SK-N-MC (cell line): Measurements from ENCODE around the gene SASH1.

Experiments
- DNase-seq: peaks from one replicate; pipeline ENCODE4 v3.0.0-alpha.2; 2011; ENCODE audit warnings: low read depth, low spot score
- H3K27ac ChIP-seq: fragments of 200-600 bp; sonication (generic); 2 replicates; pipeline ENCODE4 v1.5.1; 2016; ENCODE audit warnings: mixed run types
- H3K36me3 ChIP-seq: fragments of 200-600 bp; sonication (generic); 2 replicates; pipeline ENCODE4 v1.6.1; 2017; ENCODE audit warnings: antibody characterized with exemption, low read length, mixed read lengths; ENCODE audit not compliant: insufficient read depth
- H3K4me3 ChIP-seq: fragments of 200-600 bp; sonication (generic); 2 replicates; pipeline ENCODE4 v1.5.1; 2016
- H3K9ac ChIP-seq: fragments of 200-600 bp; sonication (generic); 2 replicates; pipeline ENCODE4 v1.8.0; 2017; ENCODE audit warnings: mixed run types, mixed read lengths; ENCODE audit not compliant: insufficient read length
- H3K9me3 ChIP-seq: fragments of 200-600 bp; sonication (generic); 2 replicates; pipeline ENCODE4 v1.6.1; 2017; ENCODE audit warnings: low read depth, mild to moderate bottlenecking, antibody characterized with exemption, low read length, moderate library complexity, mixed read lengths
- EZH2 ChIP-seq: fragments of 200-600 bp; sonication (generic); IDR thresholded peaks from one replicate; pipeline ENCODE4 v1.6.1; 2017; ENCODE audit warnings: antibody characterized with exemption
- FOXP2 ChIP-seq: optimal IDR thresholded peaks from 2 replicates; pipeline ENCODE3; 2011; ENCODE audit warnings: mild to moderate bottlenecking, moderate library complexity; ENCODE audit not compliant: insufficient read depth; ENCODE audit errors: extremely low read length, control extremely low read depth
- POLR2AphosphoS5 ChIP-seq: IDR thresholded peaks from 2 replicates; pipeline ENCODE4 v1.6.1; 2012; ENCODE audit warnings: mild to moderate bottlenecking, low read depth, low read length, borderline replicate concordance

Gene SASH1

GRCh38 chr6:148306286-148306685 lies 36.4 kb upstream of the SASH1 start:
- TF ChIP-seq POLR2AphosphoS5 (no peak), EZH2 (no peak), FOXP2 (no peak)
- Histone ChIP-seq H3K27ac (no peak overlapping the region), H3K9ac (no peak overlapping the region), H3K36me3 (no peaks in the 10 kb centered on the region), H3K4me3 (no peak overlapping the region), H3K9me3 (no peaks in the 10 kb centered on the region)
- no peak for DNase-seq

- no peaks in the 10 kb centered on the region for H3K9me3 ChIP-seq
Measured at GRCh38 chr6:148307405-148307804, 35.2 kb upstream of the SASH1 start.

GRCh38 chr6:148309301-148309700 lies 33.3 kb upstream of the SASH1 start:
- H3K9ac ChIP-seq: no peak overlapping the region
- H3K36me3 ChIP-seq: no peaks in the 10 kb centered on the region
- DNase-seq: no peak
- H3K4me3 ChIP-seq: no peak overlapping the region
- H3K27ac ChIP-seq: no peak overlapping the region
- no peak for TF ChIP-seq FOXP2
- TF ChIP-seq POLR2AphosphoS5: no peak
- no peak for TF ChIP-seq EZH2
- H3K9me3 ChIP-seq: no peaks in the 10 kb centered on the region

More at GRCh38 chr6:148307405-148307804, 35.2 kb upstream of the SASH1 start:
- TF ChIP-seq POLR2AphosphoS5 (no peak), FOXP2 (no peak), EZH2 (no peak)
- Histone ChIP-seq H3K9ac (no peak overlapping the region), H3K36me3 (no peaks in the 10 kb centered on the region), H3K4me3 (no peak overlapping the region), H3K27ac (no peak overlapping the region)
- DNase-seq: no peak

- no peak overlapping the region for H3K9ac ChIP-seq
- H3K36me3 ChIP-seq: no peaks in the 10 kb centered on the region
- no peaks in the 10 kb centered on the region for H3K9me3 ChIP-seq
- H3K27ac ChIP-seq: no peak overlapping the region
- no peak for DNase-seq
- H3K4me3 ChIP-seq: no peak overlapping the region
- no peak for TF ChIP-seq FOXP2
- no peak for TF ChIP-seq POLR2AphosphoS5
- no peak for TF ChIP-seq EZH2
Measured at GRCh38 chr6:148311966-148312669, 30.5 kb upstream of the SASH1 start.

- no peak for DNase-seq
- Histone ChIP-seq H3K9me3 (no peaks in the 10 kb centered on the region), H3K4me3 (no peak overlapping the region), H3K9ac (no peak overlapping the region), H3K27ac (no peak overlapping the region), H3K36me3 (no peaks in the 10 kb centered on the region)
- TF ChIP-seq EZH2 (no peak), POLR2AphosphoS5 (no peak), FOXP2 (no peak)
Measured at GRCh38 chr6:148313488-148313887, 29.1 kb upstream of the SASH1 start.

GRCh38 chr6:148316308-148316707 lies 26.3 kb upstream of the SASH1 start:
- H3K36me3 ChIP-seq: no peaks in the 10 kb centered on the region
- no peak overlapping the region for H3K27ac ChIP-seq
- no peak overlapping the region for H3K9ac ChIP-seq
- no peaks in the 10 kb centered on the region for H3K9me3 ChIP-seq
- H3K4me3 ChIP-seq: no peak overlapping the region
- TF ChIP-seq FOXP2: no peak
- TF ChIP-seq EZH2: no peak
- no peak for TF ChIP-seq POLR2AphosphoS5
- no peak for DNase-seq

GRCh38 chr6:148317051-148317450 lies 25.6 kb upstream of the SASH1 start:
- no peak for TF ChIP-seq FOXP2
- no peak for TF ChIP-seq POLR2AphosphoS5
- TF ChIP-seq EZH2: no peak
- H3K4me3 ChIP-seq: no peak overlapping the region
- H3K27ac ChIP-seq: no peak overlapping the region
- H3K9me3 ChIP-seq: no peaks in the 10 kb centered on the region
- H3K36me3 ChIP-seq: no peaks in the 10 kb centered on the region
- no peak for DNase-seq
- H3K9ac ChIP-seq: no peak overlapping the region

- no peak overlapping the region for H3K9ac ChIP-seq
- TF ChIP-seq FOXP2 (no peak), EZH2 (no peak), POLR2AphosphoS5 (no peak)
- H3K36me3 ChIP-seq: no peaks in the 10 kb centered on the region
- no peak for DNase-seq
- no peaks in the 10 kb centered on the region for H3K9me3 ChIP-seq
- H3K4me3 ChIP-seq: no peak overlapping the region
- H3K27ac ChIP-seq: no peak overlapping the region
Measured at GRCh38 chr6:148317739-148318138, 24.9 kb upstream of the SASH1 start.

GRCh38 chr6:148322704-148323103 lies 19.9 kb upstream of the SASH1 start:
- Histone ChIP-seq H3K36me3 (no peaks in the 10 kb centered on the region), H3K27ac (no peak overlapping the region), H3K4me3 (no peak overlapping the region), H3K9ac (no peak overlapping the region), H3K9me3 (no peaks in the 10 kb centered on the region)
- TF ChIP-seq FOXP2 (no peak), EZH2 (no peak), POLR2AphosphoS5 (no peak)
- no peak for DNase-seq
